GM06990 (cell line): ENCODE results near the gene RPS6KC1.

ENCODE experiments used
- DNase-seq: peaks from one replicate; pipeline ENCODE4 v3.0.0-alpha.2; 2011; ENCODE audit not compliant: insufficient read length; ENCODE audit errors: extremely low read depth
- H3K27me3 ChIP-seq: replicated peaks from 2 replicates; pipeline ENCODE4 v1.6.0; 2011; ENCODE audit warnings: low read length; ENCODE audit not compliant: control insufficient read depth, insufficient read depth
- H3K36me3 ChIP-seq: 2 replicates; pipeline ENCODE4 v1.5.1; 2011; ENCODE audit warnings: low read length; ENCODE audit not compliant: control insufficient read depth, insufficient read depth
- H3K4me3 ChIP-seq: replicated peaks from 2 replicates; pipeline ENCODE4 v1.5.1; 2011; ENCODE audit warnings: low read depth, mild to moderate bottlenecking, control low read depth, low read length
- TF ChIP-seq, protein P1 (sequence below): IDR thresholded peaks from 2 replicates; pipeline ENCODE4 v1.5.1; 2011; ENCODE audit warnings: low read length, control low read depth, mild to moderate bottlenecking, inconsistent platforms; ENCODE audit not compliant: insufficient read depth, poor library complexity, severe bottlenecking

RPS6KC1 gene

DNA sequence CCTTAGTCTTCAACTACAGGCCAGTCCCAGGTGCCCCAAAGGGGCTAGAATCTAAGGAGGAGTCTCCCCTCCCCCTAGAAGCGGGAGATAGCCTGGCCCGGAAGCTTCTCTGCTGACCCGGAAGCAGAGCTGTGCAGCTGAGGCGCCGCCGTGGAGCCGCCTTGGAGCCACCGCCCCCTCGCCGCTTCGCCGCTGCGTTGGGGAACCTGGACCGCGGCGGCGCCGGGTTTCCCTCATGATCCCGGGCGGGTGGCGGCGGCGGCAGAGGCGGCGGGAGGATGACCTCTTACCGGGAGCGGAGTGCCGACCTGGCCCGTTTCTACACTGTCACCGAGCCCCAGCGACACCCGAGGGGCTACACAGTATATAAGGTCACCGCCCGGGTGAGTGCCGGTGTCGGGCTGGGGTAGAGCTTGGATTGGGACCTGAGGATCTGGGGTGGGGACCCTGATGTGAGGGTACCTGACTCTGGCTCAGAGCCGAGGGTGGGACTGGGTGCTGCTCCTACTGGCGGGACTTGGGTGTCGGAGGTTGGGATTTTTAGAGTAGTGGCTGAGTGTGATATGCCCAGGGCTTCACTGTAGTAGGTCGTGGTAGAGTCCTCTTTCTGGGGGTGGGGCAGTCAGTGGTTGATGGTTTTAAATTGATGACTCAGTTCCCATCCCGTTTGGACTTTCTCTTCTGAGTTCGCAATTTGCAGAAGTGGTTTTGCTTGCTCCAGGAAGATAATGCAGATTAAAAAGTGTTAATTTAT lies at the start of gene RPS6KC1:
Gene RPS6KC1 (plus strand): TSS at position 115 of the 754 bp plus-strand sequence. CDS start 164 bp downstream, at position 279.
- Histone ChIP-seq H3K4me3 (peak within 1 kb of the TSS; percentile 95), H3K36me3 (no peaks in the 10 kb centered on the region), H3K27me3 (no peaks in the 10 kb centered on the region)
- TF ChIP-seq, protein P1, sequence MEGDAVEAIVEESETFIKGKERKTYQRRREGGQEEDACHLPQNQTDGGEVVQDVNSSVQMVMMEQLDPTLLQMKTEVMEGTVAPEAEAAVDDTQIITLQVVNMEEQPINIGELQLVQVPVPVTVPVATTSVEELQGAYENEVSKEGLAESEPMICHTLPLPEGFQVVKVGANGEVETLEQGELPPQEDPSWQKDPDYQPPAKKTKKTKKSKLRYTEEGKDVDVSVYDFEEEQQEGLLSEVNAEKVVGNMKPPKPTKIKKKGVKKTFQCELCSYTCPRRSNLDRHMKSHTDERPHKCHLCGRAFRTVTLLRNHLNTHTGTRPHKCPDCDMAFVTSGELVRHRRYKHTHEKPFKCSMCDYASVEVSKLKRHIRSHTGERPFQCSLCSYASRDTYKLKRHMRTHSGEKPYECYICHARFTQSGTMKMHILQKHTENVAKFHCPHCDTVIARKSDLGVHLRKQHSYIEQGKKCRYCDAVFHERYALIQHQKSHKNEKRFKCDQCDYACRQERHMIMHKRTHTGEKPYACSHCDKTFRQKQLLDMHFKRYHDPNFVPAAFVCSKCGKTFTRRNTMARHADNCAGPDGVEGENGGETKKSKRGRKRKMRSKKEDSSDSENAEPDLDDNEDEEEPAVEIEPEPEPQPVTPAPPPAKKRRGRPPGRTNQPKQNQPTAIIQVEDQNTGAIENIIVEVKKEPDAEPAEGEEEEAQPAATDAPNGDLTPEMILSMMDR = no peak
- peak; percentile 82 for DNase-seq

DNA sequence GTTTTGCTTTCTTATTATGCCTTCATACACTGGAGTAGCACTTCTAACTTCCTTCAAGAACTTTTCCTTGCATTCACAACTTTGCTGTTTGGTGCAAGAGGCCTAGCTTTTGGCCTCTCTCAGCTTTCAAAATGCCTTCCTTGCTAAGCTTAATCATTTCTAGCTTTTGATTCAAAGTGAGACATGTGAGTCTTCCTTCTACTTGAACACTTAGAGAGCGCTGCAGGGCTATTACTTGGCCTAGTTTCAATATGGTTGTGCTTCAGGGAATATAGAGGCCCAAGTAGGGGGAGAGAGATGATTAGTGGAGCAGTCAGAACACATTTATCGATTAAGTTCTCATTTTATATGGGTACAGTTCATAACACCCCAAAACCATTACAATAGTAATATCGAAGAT lies 47.8 kb upstream of the RPS6KC1 start:
- no peak for DNase-seq
- Histone ChIP-seq H3K4me3 (no peak overlapping the region), H3K27me3 (no peaks in the 10 kb centered on the region), H3K36me3 (no peaks in the 10 kb centered on the region; the same call in 1 of the 2 replicates)
- TF ChIP-seq, protein P1 = no peak

DNA sequence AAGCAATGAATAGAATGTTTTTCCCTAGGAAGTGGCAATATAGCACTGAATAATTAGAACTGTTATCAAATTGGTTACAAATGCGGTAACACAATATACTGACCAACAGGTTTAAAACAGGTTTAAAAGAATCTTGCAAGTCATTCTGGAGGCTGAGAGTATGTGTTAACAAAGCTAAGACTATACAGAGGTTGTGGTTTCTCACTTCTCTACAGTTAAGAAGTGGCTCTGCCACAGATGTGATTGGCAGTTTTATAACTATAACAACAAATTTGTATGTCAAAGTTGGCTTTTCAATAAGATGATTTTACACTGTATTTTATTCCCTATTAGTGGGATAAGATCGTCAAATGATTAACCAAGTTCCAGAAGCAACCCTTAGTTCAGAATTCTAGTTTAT lies 42.5 kb upstream of the RPS6KC1 start:
- Histone ChIP-seq H3K4me3 (no peak overlapping the region), H3K36me3 (no peaks in the 10 kb centered on the region; the same call in none of the 2 replicates), H3K27me3 (no peaks in the 10 kb centered on the region)
- no peak for DNase-seq
- TF ChIP-seq, protein P1 = no peak

- DNase-seq = no peak
Observed at GRCh38 chr1:213014642-213015041, 36.4 kb upstream of the RPS6KC1 start.

DNA sequence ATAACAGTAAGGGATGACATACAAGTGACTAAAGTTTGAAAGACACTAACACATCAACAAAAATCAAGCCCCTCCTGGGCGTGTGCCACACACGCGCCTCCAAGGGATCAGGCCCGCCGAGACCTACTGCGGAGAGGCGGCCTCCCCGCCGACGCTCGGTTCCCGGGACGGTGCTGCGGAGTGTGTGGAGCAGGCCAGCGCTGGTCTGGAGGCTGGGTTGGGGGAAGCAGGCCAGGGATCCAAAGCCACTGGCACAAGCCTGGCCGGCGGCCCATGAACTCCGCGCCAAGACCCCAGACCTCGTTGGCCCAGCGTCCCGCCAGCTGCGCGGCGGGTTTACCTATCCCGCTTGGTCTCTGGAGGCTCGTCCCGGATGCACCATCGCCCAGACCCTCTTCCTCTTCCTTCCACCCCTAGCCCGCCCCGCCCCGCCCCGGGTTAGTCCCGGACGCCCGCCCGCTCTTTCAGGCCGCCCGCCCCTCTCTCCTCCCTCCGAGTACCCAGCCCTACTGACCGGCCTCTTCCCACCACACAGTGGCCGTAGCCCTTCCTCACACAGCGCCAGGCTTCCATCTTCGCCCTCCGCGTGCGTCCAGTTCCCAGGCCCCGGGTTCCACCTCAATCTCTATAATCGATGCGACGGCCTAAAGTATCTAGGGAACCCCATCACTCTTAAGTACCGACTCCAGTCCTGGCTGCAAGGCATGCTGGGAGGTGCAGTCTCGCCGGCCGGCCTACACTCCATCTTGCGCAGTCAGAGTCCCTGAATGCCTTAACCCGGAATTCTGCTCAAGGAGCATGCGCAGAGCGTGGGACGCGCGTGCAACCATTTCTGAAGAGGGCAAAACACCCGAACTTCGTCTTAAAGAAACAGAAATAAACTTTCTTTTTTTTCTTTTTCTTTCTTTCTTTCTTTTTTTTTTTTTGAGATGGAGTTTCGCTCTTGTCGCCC lies 35.7 kb upstream of the RPS6KC1 start, which contains the start of gene ANGEL2:
Gene ANGEL2 (minus strand): TSS at position 769 of the 952 bp plus-strand sequence. CDS start 196 bp downstream, at position 573.
- Histone ChIP-seq H3K36me3 (no peaks in the 10 kb centered on the region; the same call in 1 of the 2 replicates), H3K4me3 (peak within 1 kb of the TSS; percentile 93), H3K27me3 (no peaks in the 10 kb centered on the region)
- TF ChIP-seq, protein P1 = no peak
- DNase-seq = peak; percentile 95

More at GRCh38 chr1:213014642-213015041, 36.4 kb upstream of the RPS6KC1 start:
- TF ChIP-seq, protein P1 = no peak
- Histone ChIP-seq H3K4me3 (peak overlapping the region; percentile 93), H3K36me3 (no peaks in the 10 kb centered on the region; the same call in 1 of the 2 replicates), H3K27me3 (no peaks in the 10 kb centered on the region)
